ENCODE data around the gene NIN. TPM values are rescaled to one million over a fixed set of nuclear protein-coding genes. Genes with fewer than 3 reads are reported as not detected.
A peak's percentile ranks its signal among the peaks of the same experiment; 100 is the strongest.

The NIN gene, protein sequence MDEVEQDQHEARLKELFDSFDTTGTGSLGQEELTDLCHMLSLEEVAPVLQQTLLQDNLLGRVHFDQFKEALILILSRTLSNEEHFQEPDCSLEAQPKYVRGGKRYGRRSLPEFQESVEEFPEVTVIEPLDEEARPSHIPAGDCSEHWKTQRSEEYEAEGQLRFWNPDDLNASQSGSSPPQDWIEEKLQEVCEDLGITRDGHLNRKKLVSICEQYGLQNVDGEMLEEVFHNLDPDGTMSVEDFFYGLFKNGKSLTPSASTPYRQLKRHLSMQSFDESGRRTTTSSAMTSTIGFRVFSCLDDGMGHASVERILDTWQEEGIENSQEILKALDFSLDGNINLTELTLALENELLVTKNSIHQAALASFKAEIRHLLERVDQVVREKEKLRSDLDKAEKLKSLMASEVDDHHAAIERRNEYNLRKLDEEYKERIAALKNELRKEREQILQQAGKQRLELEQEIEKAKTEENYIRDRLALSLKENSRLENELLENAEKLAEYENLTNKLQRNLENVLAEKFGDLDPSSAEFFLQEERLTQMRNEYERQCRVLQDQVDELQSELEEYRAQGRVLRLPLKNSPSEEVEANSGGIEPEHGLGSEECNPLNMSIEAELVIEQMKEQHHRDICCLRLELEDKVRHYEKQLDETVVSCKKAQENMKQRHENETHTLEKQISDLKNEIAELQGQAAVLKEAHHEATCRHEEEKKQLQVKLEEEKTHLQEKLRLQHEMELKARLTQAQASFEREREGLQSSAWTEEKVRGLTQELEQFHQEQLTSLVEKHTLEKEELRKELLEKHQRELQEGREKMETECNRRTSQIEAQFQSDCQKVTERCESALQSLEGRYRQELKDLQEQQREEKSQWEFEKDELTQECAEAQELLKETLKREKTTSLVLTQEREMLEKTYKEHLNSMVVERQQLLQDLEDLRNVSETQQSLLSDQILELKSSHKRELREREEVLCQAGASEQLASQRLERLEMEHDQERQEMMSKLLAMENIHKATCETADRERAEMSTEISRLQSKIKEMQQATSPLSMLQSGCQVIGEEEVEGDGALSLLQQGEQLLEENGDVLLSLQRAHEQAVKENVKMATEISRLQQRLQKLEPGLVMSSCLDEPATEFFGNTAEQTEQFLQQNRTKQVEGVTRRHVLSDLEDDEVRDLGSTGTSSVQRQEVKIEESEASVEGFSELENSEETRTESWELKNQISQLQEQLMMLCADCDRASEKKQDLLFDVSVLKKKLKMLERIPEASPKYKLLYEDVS (N-terminal part only)
- 10 to 100 TPM; 14.3 to 20.5 TPM for total RNA-seq

DNA sequence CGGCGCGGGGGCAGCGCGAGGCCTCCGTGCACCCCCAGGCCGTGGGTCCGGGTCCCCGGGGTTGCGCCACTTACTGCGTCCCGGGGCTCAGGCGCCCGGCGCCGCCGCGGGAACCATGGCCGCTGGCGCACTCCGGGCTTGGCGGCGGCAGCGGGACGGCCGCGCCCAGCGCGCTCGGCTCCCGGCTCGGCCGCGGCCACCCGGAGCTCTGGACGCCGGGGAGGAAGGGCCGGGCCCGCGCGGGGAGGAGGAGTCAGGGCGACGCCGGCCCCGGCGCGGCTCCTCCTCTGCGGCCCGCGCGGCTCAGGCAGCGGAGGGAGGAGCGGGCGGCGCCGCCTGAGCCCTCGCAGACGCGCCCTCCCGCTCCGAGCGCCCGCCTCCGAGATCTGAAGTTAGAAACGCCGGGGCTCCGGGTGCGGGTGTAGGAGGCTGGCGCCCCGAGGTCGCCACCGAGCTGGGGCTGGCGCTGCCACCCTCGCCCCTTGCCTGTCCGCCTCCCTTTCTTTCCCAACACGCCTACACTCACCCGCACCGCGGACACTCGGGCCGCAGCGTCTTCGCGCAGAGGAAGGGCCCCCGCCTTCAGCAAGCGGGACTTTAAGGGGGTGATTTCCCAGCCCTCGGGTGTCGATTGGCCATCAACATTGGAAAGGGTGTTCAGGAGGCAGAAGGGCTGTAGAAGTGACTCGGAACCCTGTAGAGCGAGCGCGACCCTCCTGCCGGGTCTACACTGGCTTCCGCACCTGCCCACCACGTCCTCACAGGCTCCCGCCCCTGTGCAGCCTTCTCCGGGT lies at the start of gene NIN:
Gene NIN, minus strand, starts transcription at position 231 of the 794 bp plus-strand sequence. CDS start 9,106 bp downstream, outside the sequence.
- WGBS, result under 1% methylated on average over 29 of the region's 97 CpGs

DNA sequence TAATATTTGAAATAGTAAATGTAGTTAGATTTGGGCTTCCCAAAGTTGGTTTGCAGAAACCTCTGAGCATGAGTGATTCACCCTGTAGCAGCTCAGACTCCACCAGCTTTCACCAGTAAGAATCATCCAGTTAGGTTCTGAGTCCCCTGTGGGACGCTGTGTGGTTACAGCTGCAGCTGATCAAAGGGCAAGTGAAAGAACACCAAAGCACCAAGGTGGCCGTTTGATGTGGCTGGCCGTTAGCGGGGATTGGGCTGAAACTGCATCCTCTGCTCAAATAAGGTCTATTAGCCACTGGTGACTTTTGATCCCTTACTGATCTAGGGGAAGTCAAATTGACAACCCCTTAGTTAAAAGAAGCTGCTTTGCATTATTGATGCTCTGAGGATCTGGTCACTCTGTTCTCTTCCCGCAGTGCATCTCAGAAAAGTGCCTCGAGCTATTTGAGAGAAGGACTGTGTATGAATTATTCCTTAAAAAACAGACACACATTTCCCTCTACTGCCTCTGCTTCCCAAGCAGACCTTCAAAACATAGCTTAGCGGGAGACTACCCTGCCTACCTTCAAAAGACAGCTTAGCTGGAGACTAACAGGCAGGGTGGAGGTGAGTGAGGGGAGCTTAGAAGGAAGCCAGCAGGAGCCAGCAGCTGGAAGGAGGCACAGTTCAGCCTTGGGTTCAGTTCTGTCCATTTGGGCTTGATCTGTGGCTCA lies 44.6 kb upstream of the NIN start:
- Histone ChIP-seq H3K36me3 (no peaks in the 10 kb centered on the region), H3K27me3 (replicated peaks; ENCODE audit: insufficient read depth) (no peaks in the 10 kb centered on the region), H3K27ac (no peak overlapping the region), H3K4me3 (no peak overlapping the region), H3K9me3 (no peaks in the 10 kb centered on the region), H3K4me1 (replicated peaks) (no peaks in the 10 kb centered on the region)
- 65% methylated on average over 7 of the region's 7 CpGs for WGBS
- TF ChIP-seq POLR2A (IDR thresholded peaks at IDR 0.05), result no peak
- TF ChIP-seq POLR2AphosphoS5 (IDR thresholded peaks at IDR 0.05), result no peak
- TF ChIP-seq, protein P1, sequence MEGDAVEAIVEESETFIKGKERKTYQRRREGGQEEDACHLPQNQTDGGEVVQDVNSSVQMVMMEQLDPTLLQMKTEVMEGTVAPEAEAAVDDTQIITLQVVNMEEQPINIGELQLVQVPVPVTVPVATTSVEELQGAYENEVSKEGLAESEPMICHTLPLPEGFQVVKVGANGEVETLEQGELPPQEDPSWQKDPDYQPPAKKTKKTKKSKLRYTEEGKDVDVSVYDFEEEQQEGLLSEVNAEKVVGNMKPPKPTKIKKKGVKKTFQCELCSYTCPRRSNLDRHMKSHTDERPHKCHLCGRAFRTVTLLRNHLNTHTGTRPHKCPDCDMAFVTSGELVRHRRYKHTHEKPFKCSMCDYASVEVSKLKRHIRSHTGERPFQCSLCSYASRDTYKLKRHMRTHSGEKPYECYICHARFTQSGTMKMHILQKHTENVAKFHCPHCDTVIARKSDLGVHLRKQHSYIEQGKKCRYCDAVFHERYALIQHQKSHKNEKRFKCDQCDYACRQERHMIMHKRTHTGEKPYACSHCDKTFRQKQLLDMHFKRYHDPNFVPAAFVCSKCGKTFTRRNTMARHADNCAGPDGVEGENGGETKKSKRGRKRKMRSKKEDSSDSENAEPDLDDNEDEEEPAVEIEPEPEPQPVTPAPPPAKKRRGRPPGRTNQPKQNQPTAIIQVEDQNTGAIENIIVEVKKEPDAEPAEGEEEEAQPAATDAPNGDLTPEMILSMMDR (IDR thresholded peaks at IDR 0.05), result no peak
- DNase-seq (ENCODE audit: low spot score), result no peak
- intact Hi-C loops (cut with DNase I), result no loop called here

More for the DNA sequence above, at the start of gene NIN:
- no peaks in the 10 kb centered on the region for H3K4me1 ChIP-seq (replicated peaks)
- H3K27ac ChIP-seq, result peak within 1 kb of the TSS; percentile 83 to 87
- H3K36me3 ChIP-seq, result no peaks in the 10 kb centered on the region
- intact Hi-C loops (cut with DNase I), result no loop called here
- peak; percentile 60 for DNase-seq (ENCODE audit: low spot score)
- peak; percentile 53 for TF ChIP-seq POLR2A (IDR thresholded peaks at IDR 0.05)
- no peak for TF ChIP-seq POLR2AphosphoS5 (IDR thresholded peaks at IDR 0.05)
- TF ChIP-seq, protein P1 (IDR thresholded peaks at IDR 0.05), result peak in 1 of 4 experiments; percentile 10
- no peaks in the 10 kb centered on the region for H3K9me3 ChIP-seq
- H3K4me3 ChIP-seq, result peak within 1 kb of the TSS; percentile 86 to 87
- H3K27me3 ChIP-seq (replicated peaks; ENCODE audit: insufficient read depth), result no peaks in the 10 kb centered on the region

DNA sequence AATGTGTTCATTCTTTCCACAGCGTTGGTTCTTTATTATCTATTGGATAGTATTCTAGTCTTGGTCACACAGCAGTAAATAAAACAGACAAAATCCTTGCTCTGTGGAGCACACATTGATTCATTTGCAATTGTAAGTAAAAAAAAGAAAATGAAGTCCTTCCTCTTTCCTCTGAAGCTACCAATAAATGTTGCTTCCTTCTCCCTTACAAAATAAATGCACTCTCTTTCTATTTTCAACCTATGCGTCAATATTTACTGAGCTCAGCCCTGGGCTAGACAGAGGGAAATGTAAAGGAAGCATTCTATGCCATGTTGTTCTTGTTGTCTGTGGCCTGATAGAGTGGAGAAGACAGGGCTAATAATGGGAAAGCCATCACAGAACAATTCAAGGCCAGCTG lies 43.8 kb upstream of the NIN start:
- H3K27me3 ChIP-seq (replicated peaks; ENCODE audit: insufficient read depth), result no peaks in the 10 kb centered on the region
- intact Hi-C loops (cut with DNase I), result no loop called here
- H3K4me3 ChIP-seq, result no peak overlapping the region
- H3K36me3 ChIP-seq, result no peaks in the 10 kb centered on the region
- H3K27ac ChIP-seq, result no peak overlapping the region
- no peak for DNase-seq (ENCODE audit: low spot score)
- H3K4me1 ChIP-seq (replicated peaks), result no peaks in the 10 kb centered on the region
- H3K9me3 ChIP-seq, result no peaks in the 10 kb centered on the region
- WGBS, result 45% methylated on average over 2 of the region's 2 CpGs
- TF ChIP-seq, protein P1 (IDR thresholded peaks at IDR 0.05), result no peak
- TF ChIP-seq POLR2AphosphoS5 (IDR thresholded peaks at IDR 0.05), result no peak
- TF ChIP-seq POLR2A (IDR thresholded peaks at IDR 0.05), result no peak
